Activated CD4-positive, alpha-beta T cell treated with anti-CD3 and anti-CD28 coated beads for 1 hour (primary cell): ENCODE measurements around the gene GMCL2.

Experiments
- DNase-seq: peaks from one replicate; pipeline ENCODE4 v3.0.0-alpha.2; 2020

GMCL2 gene

GRCh38 chr5:178136990-178137389, 50.2 kb downstream of the GMCL2 start:
- no peak for DNase-seq
